GM12874 (cell line): ENCODE data around the gene IFI27L2.

Experiments
- CTCF ChIP-seq: IDR thresholded peaks from 2 replicates; pipeline ENCODE4 v1.5.1; 2011; ENCODE audit warnings: low read depth, mild to moderate bottlenecking, control low read depth, low read length, moderate library complexity; ENCODE audit not compliant: insufficient read depth

The IFI27L2 gene

GRCh38 chr14:94121485-94121884, 7.9 kb downstream of the IFI27L2 start:
- TF ChIP-seq CTCF = no peak

- no peak for TF ChIP-seq CTCF
These were observed 8.6 kb downstream of the IFI27L2 start for GRCh38 chr14:94120667-94121340.

- no peak for TF ChIP-seq CTCF
These were observed 10.3 kb downstream of the IFI27L2 start for GRCh38 chr14:94119071-94119470.

- TF ChIP-seq CTCF = no peak
These were observed 11.5 kb downstream of the IFI27L2 start for GRCh38 chr14:94117856-94118255.

- TF ChIP-seq CTCF = no peak
These were observed 12.7 kb downstream of the IFI27L2 start for GRCh38 chr14:94116701-94117100.

- no peak for TF ChIP-seq CTCF
These were observed 13.8 kb downstream of the IFI27L2 start for GRCh38 chr14:94115631-94116030.

GRCh38 chr14:94115058-94115591, 14.3 kb downstream of the IFI27L2 start:
- no peak for TF ChIP-seq CTCF

- TF ChIP-seq CTCF = no peak
These were observed 14.8 kb downstream of the IFI27L2 start for GRCh38 chr14:94114589-94115057.
